ENCODE results near the gene WDR82.

GRCh38 chr3:52215351-52215750 is 63.1 kb downstream of the WDR82 start:
- TF ChIP-seq CTCF (IDR thresholded peaks at IDR 0.05; ENCODE audit: low read depth, low read length) (no peak), POLR2A (IDR thresholded peaks at IDR 0.05; ENCODE audit: extremely low read depth, insufficient read length) (no peak)
